Gastroesophageal sphincter (tissue), 4 donors: Measurements from ENCODE around the gene CNTNAP2. TPM values are rescaled to one million over a fixed set of nuclear protein-coding genes. Genes with fewer than 3 reads are reported as not detected.

ENCODE experiments used
- ATAC-seq: fragments of 150-250 bp; one replicate; pipeline ENCODE4 v1.9.1; 2016; ENCODE audit warnings: mild to moderate bottlenecking, moderate library complexity
- H3K27ac ChIP-seq, 4 donors: fragments of 200-600 bp; sonication (generic) in 3 of 4; 1 replicate in 3 of 4; 2 replicates in 1 of 4; pipeline ENCODE4 v1.5.1; 2016 to 2019
- H3K27me3 ChIP-seq: fragments of 200-600 bp; sonication (generic); one replicate; pipeline ENCODE4 v1.5.1; 2019
- H3K36me3 ChIP-seq, 2 donors: fragments of 200-600 bp; sonication (generic); one replicate each; pipeline ENCODE4 v1.5.1; 2019; ENCODE audit warnings: control low read depth in 1 of 2
- H3K4me1 ChIP-seq, 3 donors: fragments of 200-600 bp; sonication (generic); 1 replicate in 2 of 3; 2 replicates in 1 of 3; pipeline ENCODE4 v1.5.1; 2016 to 2019; ENCODE audit warnings: control low read depth in 2 of 3
- H3K4me3 ChIP-seq, 2 donors: fragments of 200-600 bp; sonication (generic); one replicate each; pipeline ENCODE4 v1.5.1; 2019; ENCODE audit warnings: mild to moderate bottlenecking in 1 of 2, moderate library complexity in 1 of 2
- H3K9me3 ChIP-seq, 3 donors: fragments of 200-600 bp; sonication (generic); one replicate each; pipeline ENCODE4 v1.5.1; 2017 to 2019; ENCODE audit warnings: control low read depth in 2 of 3
- CTCF ChIP-seq, 4 experiments: fragments of 200-600 bp in 2 of 4; fragments of 450-650 bp in 2 of 4; sonication (generic) in 1 of 4; IDR thresholded peaks; one replicate each; pipeline ENCODE4 v1.5.1; 2017 to 2019; ENCODE audit warnings: antibody characterized with exemption in 4 of 4, mild to moderate bottlenecking in 2 of 4, moderate library complexity in 2 of 4
- EP300 ChIP-seq: sonication (generic); formaldehyde crosslinking; IDR thresholded peaks from one replicate; pipeline ENCODE4 v1.6.1; 2017; ENCODE audit warnings: antibody characterized with exemption, mild to moderate bottlenecking
- POLR2A ChIP-seq, 2 donors: fragments of 450-650 bp; IDR thresholded peaks; one replicate each; pipeline ENCODE4 v1.6.1; 2017; ENCODE audit warnings: antibody characterized with exemption in 2 of 2, mild to moderate bottlenecking in 2 of 2, moderate library complexity in 1 of 2
- POLR2AphosphoS5 ChIP-seq: sonication (generic); formaldehyde crosslinking; IDR thresholded peaks from one replicate; pipeline ENCODE4 v1.6.1; 2017; ENCODE audit warnings: antibody characterized with exemption
- WGBS, 2 donors: methylation state at CpG; one replicate each; pipeline ENCODE4 v1.1.5; 2018; ENCODE audit warnings: low coverage in 1 of 2; 5-methylcytosine and 5-hydroxymethylcytosine counted together
- total RNA-seq, 4 donors: library from RNA; depleted of rRNA; stranded (reverse); fragments of >200 nt; gene quantifications; one replicate each; pipeline ENCODE4 v1.1.0, GENCODE V29; 2016

The CNTNAP2 gene
- total RNA-seq, 4 donors from 2014 or later: 1.5 to 8.9 (median 3.2) TPM

GRCh38 chr7:148121401-148121800 lies 2004.8 kb downstream of the CNTNAP2 start:
- H3K27ac ChIP-seq: no peak overlapping the region
- TF ChIP-seq EP300 (no peak), CTCF (IDR thresholded peaks at IDR 0.05) (no peak), POLR2A (IDR thresholded peaks at IDR 0.05) (no peak), POLR2AphosphoS5 (no peak)
- 63 to 77% methylated on average over 4 of the region's 4 CpGs for WGBS, 2 donors
- no peak for ATAC-seq
- H3K4me3 ChIP-seq: no peak overlapping the region
- H3K36me3 ChIP-seq: no peaks in the 10 kb centered on the region
- no peaks in the 10 kb centered on the region for H3K9me3 ChIP-seq
- no peaks in the 10 kb centered on the region for H3K4me1 ChIP-seq
- no peaks in the 10 kb centered on the region for H3K27me3 ChIP-seq

- Histone ChIP-seq H3K27me3 (no peaks in the 10 kb centered on the region), H3K9me3 (no peaks in the 10 kb centered on the region), H3K27ac (no peak overlapping the region), H3K4me3 (no peak overlapping the region), H3K36me3 (no peaks in the 10 kb centered on the region), H3K4me1 (no peaks in the 10 kb centered on the region)
- WGBS, 2 donors: 52 to 57% methylated on average over 4 of the region's 4 CpGs
- ATAC-seq: no peak
- TF ChIP-seq EP300: no peak
These were observed 2005.2 kb downstream of the CNTNAP2 start for GRCh38 chr7:148121847-148122246.

GRCh38 chr7:148124477-148124876 lies 2007.9 kb downstream of the CNTNAP2 start:
- H3K27ac ChIP-seq: no peak overlapping the region
- H3K36me3 ChIP-seq: no peaks in the 10 kb centered on the region
- H3K4me1 ChIP-seq: no peaks in the 10 kb centered on the region
- no peaks in the 10 kb centered on the region for H3K27me3 ChIP-seq
- no peaks in the 10 kb centered on the region for H3K9me3 ChIP-seq
- 82 to 88% methylated on average over 5 of the region's 5 CpGs for WGBS, 2 donors
- no peak overlapping the region for H3K4me3 ChIP-seq
- no peak for ATAC-seq
- no peak for TF ChIP-seq POLR2A (IDR thresholded peaks at IDR 0.05)
- TF ChIP-seq EP300: no peak
- TF ChIP-seq POLR2AphosphoS5: no peak
- no peak for TF ChIP-seq CTCF (IDR thresholded peaks at IDR 0.05)

DNA sequence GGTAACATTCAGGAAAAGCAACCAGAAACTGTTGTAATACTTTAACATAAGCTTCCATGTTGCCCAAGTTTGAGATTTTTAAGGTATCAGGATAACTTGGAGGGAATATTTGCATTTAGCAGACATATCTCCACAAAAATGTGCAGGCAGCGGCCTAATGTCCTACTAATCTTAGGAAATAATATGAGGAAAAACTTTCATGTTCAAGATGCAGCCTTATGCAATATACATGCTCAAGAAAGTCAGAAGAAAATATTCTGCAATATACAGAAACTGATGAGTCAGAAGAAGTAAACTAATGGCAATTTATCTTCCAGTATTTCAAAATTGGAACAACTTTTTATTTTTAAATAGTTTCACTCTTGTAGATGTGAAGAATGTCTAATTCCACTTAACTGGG lies 2010.8 kb downstream of the CNTNAP2 start:
- Histone ChIP-seq H3K4me3 (no peak overlapping the region), H3K27ac (no peak overlapping the region), H3K4me1 (no peaks in the 10 kb centered on the region), H3K36me3 (no peaks in the 10 kb centered on the region), H3K9me3 (no peaks in the 10 kb centered on the region), H3K27me3 (no peaks in the 10 kb centered on the region)
- TF ChIP-seq POLR2AphosphoS5: no peak
- TF ChIP-seq EP300: no peak
- no peak for TF ChIP-seq POLR2A (IDR thresholded peaks at IDR 0.05)
- no peak for TF ChIP-seq CTCF (IDR thresholded peaks at IDR 0.05)
- 95 to 100% methylated on average over 1 of the region's 1 CpG for WGBS, 2 donors
- no peak for ATAC-seq

- no peak for ATAC-seq
- Histone ChIP-seq H3K27ac (no peak overlapping the region), H3K4me3 (no peak overlapping the region), H3K4me1 (no peaks in the 10 kb centered on the region), H3K9me3 (no peaks in the 10 kb centered on the region), H3K27me3 (no peaks in the 10 kb centered on the region), H3K36me3 (no peaks in the 10 kb centered on the region)
- no peak for TF ChIP-seq POLR2A (IDR thresholded peaks at IDR 0.05)
- 83 to 92% methylated on average over 6 of the region's 6 CpGs for WGBS, 2 donors
These were observed 2012.4 kb downstream of the CNTNAP2 start for GRCh38 chr7:148129023-148129422.

- Histone ChIP-seq H3K27ac (no peak overlapping the region), H3K9me3 (no peaks in the 10 kb centered on the region), H3K36me3 (no peaks in the 10 kb centered on the region), H3K4me3 (no peak overlapping the region), H3K27me3 (no peaks in the 10 kb centered on the region), H3K4me1 (no peaks in the 10 kb centered on the region)
- WGBS, 2 donors: 69 to 77% methylated on average over 2 of the region's 2 CpGs
- TF ChIP-seq POLR2AphosphoS5 (no peak), CTCF (IDR thresholded peaks at IDR 0.05) (no peak), POLR2A (IDR thresholded peaks at IDR 0.05) (no peak), EP300 (no peak)
- ATAC-seq: no peak
These were observed 2018.5 kb downstream of the CNTNAP2 start for GRCh38 chr7:148135116-148135515.
